Measurements from ENCODE around the gene PTCD1. TPM values are rescaled to one million over a fixed set of nuclear protein-coding genes. Genes with fewer than 3 reads are reported as not detected.

PTCD1 gene
- total RNA-seq, 8 experiments from 2014 or later, result 4.9 to 18.9 (median 7.1) TPM

DNA sequence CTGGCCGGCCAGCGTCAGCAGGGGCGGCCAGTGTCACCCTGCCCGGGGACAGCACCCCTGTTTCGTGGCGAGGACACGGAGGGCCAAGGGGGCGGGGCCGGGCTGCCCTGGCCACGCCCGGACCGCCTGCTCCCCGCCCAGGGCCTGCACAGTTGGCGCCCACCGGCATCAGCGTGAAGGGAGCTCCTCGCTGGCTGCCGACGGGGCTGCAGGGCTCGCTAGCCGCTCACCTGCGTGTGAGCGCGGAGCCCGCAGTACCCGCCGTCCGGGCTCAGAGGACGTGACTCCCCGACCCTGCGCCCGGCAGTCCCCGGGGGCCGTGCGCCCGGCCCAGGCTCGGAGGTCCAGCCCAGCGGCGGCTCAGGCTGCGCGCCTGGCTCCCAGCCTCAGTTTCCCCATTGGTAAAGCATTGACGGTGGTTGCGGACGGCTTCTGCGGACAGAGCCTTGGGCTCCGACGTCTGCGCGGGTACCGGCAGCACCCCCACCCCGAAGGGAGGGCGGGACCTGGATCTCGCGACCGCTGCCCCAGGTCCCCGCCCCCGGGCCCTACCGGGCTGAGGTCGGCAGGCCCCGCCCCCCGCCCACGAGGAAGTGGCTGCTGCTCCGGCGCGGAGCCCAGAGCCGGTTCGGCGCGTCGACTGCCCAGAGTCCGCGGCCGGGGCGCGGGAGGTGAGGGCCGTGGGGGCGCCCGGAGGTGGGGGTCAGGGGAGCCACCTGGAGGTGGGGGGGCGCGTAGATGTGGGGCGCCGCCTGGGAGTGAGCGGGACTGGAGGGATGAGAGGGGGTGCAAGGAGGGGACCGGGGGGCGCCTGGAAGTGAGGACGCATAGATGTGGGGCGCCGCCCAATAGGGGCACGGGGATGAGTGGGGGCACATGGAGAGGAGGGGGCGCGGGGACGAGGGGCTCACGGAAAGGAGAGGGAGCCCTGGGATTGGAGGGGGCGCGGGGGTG is 64.2 kb downstream of the PTCD1 start, which contains the start of gene ARPC1B:
TSS of gene ARPC1B (plus strand) at position 620 of the 954 bp plus-strand sequence. CDS start 10,985 bp downstream, outside the sequence.
- peak; percentile 24 to 62 (median 51) for ATAC-seq (replicated peaks in 6 of 8)
- in situ Hi-C loops (cut with MboI; ENCODE audit: low pct_unique_long_range_greater_than_20kb in 2 of 9, low sequenced_read_pairs in 9 of 9, unreplicated experiment in 9 of 9), result no loop called here
- H3K27ac ChIP-seq, result no peak within 1 kb of the TSS
- H3K4me1 ChIP-seq (replicated peaks in 1 of 2), result no peaks in the 10 kb centered on the region
- peak within 1 kb of the TSS; percentile 41 to 73 (median 47) for H3K4me3 ChIP-seq
- 12 to 15% methylated on average over 3 to 9 of the region's 95 CpGs; no CpG with 5 or more reads in 8 of the 10 experiments for whole genome bisulfite sequencing, 10 experiments

DNA sequence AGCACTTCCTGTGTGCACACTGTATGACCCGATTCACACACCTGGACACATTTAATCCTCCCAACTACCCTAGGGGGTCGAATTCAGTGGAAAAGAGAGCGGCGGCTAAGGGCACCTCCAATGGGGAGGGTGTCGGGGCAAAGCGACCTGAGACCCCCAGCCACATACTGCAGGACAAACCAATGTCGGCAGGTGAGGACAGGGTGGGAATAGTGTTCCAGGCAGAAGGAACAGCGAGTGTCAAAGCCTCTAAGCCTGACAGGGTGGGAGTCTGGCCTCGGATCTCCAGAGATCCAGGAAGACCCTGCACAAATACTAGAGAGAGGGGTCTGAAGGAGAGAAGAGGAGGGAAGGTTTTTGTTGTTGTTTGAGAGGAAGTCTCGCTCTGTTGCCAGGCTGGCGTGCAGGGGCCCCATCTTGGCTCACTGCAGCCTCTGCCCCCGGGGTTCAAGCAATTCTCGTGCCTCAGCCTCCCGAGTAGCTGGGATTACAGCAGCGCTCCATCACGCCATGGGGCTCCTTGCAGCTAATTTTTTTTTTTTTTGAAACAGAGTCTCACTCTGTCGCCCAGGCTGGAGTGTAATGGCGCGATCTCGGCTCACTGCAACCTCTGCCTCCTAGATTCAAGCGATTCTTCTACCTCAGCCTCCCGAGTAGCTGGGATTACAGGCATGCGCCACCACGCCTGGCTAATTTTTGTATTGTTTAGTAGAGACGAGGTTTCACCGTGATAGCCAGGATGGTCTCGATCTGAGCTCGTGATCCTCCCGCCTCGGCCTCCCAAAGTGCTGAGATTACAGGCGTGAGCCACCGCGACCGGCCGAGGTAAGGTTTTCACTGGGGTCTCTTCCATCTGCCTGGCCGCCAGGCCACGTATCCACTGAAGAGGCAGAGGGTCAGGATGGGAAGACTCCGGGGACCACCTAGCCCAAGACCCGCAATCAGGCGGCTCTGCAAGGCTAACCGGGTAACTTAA is 65.2 kb downstream of the PTCD1 start:
- in situ Hi-C loops (cut with MboI; ENCODE audit: low pct_unique_long_range_greater_than_20kb in 2 of 9, low sequenced_read_pairs in 9 of 9, unreplicated experiment in 9 of 9), result no loop called here
- 83 to 100% (median 90%) methylated on average over 1 to 9 of the region's 41 CpGs; no CpG with 5 or more reads in 3 of the 10 experiments for WGBS, 10 experiments
- Histone ChIP-seq H3K27ac (no peak overlapping the region), H3K4me1 (replicated peaks in 1 of 2) (no peaks in the 10 kb centered on the region), H3K4me3 (peak overlapping the region in 2 of 5 donors; percentile 43 to 64)
- ATAC-seq (replicated peaks in 6 of 8), result no peak

DNA sequence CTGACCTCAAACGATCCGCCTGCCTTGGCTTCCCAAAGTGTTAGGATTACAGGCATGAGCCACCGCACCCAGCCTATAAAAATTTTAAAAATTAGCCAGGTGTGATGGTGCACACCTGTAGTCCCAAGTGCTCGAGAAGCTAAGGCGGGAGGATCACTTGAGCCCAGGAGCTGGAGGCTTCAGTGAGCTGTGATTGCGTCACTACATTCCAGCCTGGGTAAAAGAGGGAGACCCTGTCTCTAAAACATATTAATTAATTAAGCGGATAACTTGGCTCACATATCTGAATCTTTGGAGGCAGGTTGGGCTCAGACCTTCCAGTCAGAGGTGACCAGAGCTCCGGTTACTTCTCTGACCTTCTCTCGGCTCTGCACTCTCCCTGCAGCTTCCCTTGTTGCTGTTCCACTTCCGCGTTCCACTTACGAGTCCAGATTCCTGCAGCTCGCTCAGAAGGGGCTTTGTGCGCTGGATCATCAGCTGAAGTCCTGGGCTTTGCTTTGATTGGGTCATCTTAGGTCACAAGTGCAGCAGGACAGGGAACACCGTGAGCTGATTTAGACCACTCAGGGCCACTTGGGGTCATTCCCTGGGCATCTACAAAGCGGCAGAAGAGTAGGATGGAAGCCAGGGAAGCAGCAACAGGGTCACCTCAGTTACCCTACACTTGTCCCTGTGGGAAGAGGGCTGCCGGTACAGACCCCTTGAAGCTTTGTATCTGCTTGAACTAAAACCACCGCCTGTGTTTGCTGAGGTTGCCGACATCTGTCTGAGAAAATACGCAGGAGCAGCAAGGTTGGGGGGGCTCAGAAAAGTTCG is 66.1 kb downstream of the PTCD1 start:
- H3K4me3 ChIP-seq, result no peak overlapping the region

DNA sequence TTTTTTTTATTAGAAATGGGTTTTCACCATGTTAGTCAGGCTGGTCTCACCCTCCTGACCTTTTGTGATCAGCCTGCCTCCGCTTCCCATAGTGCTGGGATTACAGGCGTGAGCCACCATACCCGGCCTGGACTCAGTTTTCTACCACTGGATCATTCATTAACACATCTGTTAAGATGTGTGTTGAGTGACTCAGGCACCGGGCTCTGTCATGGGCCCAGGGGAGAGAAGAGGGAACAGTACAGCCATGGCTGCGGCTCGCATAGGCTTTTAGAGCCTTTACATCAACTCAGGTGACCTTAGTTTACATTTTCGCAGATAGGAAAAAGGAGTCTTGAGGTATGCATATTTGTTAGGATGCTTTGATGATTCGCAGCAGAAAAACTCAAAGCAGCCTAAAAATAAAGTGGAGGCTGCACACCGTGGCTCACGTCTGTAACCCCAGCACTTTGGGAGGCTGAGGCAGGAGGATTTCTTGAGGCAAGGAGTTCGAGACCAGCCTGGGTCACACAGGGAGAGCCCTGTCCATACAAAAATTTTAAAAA is 67.2 kb downstream of the PTCD1 start:
- no peak for ATAC-seq (replicated peaks in 6 of 8)
- WGBS, 10 experiments, result 90 to 100% (median 100%) methylated on average over 1 to 7 of the region's 11 CpGs; no CpG with 5 or more reads in 4 of the 10 experiments
- Histone ChIP-seq H3K4me3 (no peak overlapping the region), H3K27ac (no peak overlapping the region), H3K4me1 (replicated peaks in 1 of 2) (no peaks in the 10 kb centered on the region)
- in situ Hi-C loops (cut with MboI; ENCODE audit: low pct_unique_long_range_greater_than_20kb in 2 of 9, low sequenced_read_pairs in 9 of 9, unreplicated experiment in 9 of 9), result no loop called here

More for the DNA sequence above, 66.1 kb downstream of the PTCD1 start:
- WGBS, 10 experiments, result 0 to 100% (median 60%) methylated on average over 1 to 9 of the region's 21 CpGs; no CpG with 5 or more reads in 2 of the 10 experiments
- Histone ChIP-seq H3K27ac (no peak overlapping the region), H3K4me1 (replicated peaks in 1 of 2) (no peaks in the 10 kb centered on the region)
- in situ Hi-C loops (cut with MboI; ENCODE audit: low pct_unique_long_range_greater_than_20kb in 2 of 9, low sequenced_read_pairs in 9 of 9, unreplicated experiment in 9 of 9), result no loop called here
- ATAC-seq (replicated peaks in 6 of 8), result peak in 1 of 8 experiments; percentile 1

DNA sequence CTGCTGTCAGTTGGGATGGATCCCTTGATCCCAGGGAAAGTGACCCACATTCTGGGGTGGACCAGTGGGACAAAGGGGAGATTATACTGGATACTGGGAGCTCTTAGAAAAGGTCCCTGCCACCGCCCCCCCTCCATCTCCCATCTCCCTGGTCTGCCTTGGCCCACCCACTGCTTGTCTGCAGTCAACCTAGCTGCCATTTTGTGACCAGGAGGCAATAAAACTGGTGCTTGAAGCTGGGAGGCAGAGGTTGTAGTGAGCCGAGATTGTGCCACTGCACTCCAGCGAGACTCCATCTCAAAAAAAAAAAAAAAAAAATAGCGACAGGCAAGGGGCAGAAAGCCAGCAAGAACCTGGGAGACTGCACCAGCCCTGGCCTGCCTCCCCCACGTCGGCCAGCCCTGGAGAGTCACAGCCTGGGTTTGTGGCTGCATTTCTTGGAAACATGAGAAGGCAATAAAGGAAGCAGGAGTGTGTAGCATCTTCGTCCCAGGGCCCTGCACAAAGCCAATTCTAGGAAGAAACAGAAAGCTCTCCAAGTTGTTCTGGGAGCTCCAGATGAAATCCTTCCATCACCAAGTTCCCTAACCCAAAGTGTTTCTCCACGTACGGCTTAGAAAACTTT is 68.7 kb downstream of the PTCD1 start:
- WGBS, 10 experiments, result 43 to 100% (median 72%) methylated on average over 1 to 7 of the region's 9 CpGs; no CpG with 5 or more reads in 1 of the 10 experiments
- Histone ChIP-seq H3K4me1 (replicated peaks in 1 of 2) (no peaks in the 10 kb centered on the region), H3K27ac (no peak overlapping the region), H3K4me3 (no peak overlapping the region)
- in situ Hi-C loops (cut with MboI; ENCODE audit: low pct_unique_long_range_greater_than_20kb in 2 of 9, low sequenced_read_pairs in 9 of 9, unreplicated experiment in 9 of 9), result no loop called here
- no peak for ATAC-seq (replicated peaks in 6 of 8)

DNA sequence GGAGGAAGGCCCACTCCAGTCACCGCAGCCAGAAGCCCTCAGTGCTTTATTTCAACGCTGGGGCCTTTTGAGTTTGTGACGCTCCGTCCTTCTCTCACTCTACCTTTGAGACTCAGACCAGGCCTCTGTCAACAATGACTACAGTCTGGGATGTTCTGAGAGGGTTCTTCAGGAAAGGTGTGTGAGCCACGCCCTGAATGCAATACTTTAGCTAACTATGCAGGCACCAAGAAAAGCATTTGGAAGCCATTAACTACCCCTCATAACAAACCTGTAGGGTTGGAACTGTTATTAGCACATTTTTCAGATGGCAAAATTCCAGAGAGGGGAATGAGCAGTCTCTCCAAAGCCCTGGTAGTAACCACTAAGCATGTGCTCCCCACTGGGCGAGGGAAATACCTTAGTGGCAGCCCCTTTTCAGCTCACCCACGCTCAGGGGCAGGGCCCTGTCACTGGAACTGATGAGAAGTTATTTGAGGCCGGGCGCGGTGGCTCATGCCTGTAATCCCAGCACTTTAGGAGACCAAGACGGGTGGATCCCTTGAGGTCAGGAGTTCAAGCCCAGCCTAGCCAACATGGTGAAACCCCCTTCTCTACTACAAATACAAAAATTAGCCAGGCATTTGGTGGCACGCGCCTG is 69.7 kb downstream of the PTCD1 start:
- Histone ChIP-seq H3K4me3 (no peak overlapping the region), H3K27ac (no peak overlapping the region), H3K4me1 (replicated peaks in 1 of 2) (no peaks in the 10 kb centered on the region)
- in situ Hi-C loops (cut with MboI; ENCODE audit: low pct_unique_long_range_greater_than_20kb in 2 of 9, low sequenced_read_pairs in 9 of 9, unreplicated experiment in 9 of 9), result no loop called here
- 71 to 100% (median 90%) methylated on average over 1 to 9 of the region's 13 CpGs; no CpG with 5 or more reads in 3 of the 10 experiments for WGBS, 10 experiments
- ATAC-seq (replicated peaks in 6 of 8), result no peak

Other genes with a start within 250 kb of the PTCD1 start
- under 1 TPM in 3 of 8 experiments, not detected in 5; 0.11 to 0.14 (median 0.14) TPM for gene KPNA7, start 230.7 kb downstream of the PTCD1 start, total RNA-seq
- under 1 TPM in 5 of 8 experiments, not detected in 3; 0.10 to 0.52 (median 0.14) TPM for gene MYH16, start 166.0 kb downstream of the PTCD1 start, total RNA-seq
- 100 to 1,000 TPM in 4 of 8 experiments, 10 to 100 TPM in 4; 82.9 to 171 (median 106) TPM for gene ARPC1A, start 112.9 kb downstream of the PTCD1 start, total RNA-seq
- gene ARPC1B, start 64.1 kb downstream of the PTCD1 start, total RNA-seq, result 100 to 1,000 TPM in 3 of 8 experiments, 10 to 100 TPM in 2, 1 to 10 TPM in 3; 2.6 to 396 (median 23.9) TPM
- gene PDAP1, start 30.2 kb downstream of the PTCD1 start, total RNA-seq, result 100 to 1,000 TPM in 5 of 8 experiments, 10 to 100 TPM in 3; 88.1 to 172 (median 103) TPM
- 100 to 1,000 TPM; 105 to 221 (median 146) TPM for gene BUD31, start 29.8 kb downstream of the PTCD1 start, total RNA-seq
- gene CPSF4, start 145 bp upstream of the PTCD1 start, total RNA-seq, result 10 to 100 TPM; 24.8 to 69.5 (median 41.8) TPM
- gene ATP5MF, start 27.4 kb upstream of the PTCD1 start, total RNA-seq, result 100 to 1,000 TPM; 488 to 967 (median 750) TPM
- 10 to 100 TPM in 7 of 8 experiments, 1 to 10 TPM in 1; 6.1 to 26.3 (median 16.4) TPM for gene ZNF789, start 34.1 kb upstream of the PTCD1 start, total RNA-seq
- 10 to 100 TPM; 17.0 to 34.9 (median 19.5) TPM for gene ZNF394, start 61.5 kb upstream of the PTCD1 start, total RNA-seq
- gene ZKSCAN5, start 65.9 kb upstream of the PTCD1 start, total RNA-seq, result 10 to 100 TPM in 7 of 8 experiments, 1 to 10 TPM in 1; 9.0 to 19.7 (median 17.1) TPM
- 10 to 100 TPM in 6 of 8 experiments, 1 to 10 TPM in 2; 6.6 to 18.6 (median 13.7) TPM for gene FAM200A, start 113.3 kb upstream of the PTCD1 start, total RNA-seq
- gene ZNF655, start 119.8 kb upstream of the PTCD1 start, total RNA-seq, result 100 to 1,000 TPM in 1 of 8 experiments, 10 to 100 TPM in 7; 38.8 to 124 (median 63.6) TPM
- 1 to 10 TPM in 5 of 8 experiments, under 1 TPM in 2, not detected in 1; 0.40 to 2.0 (median 1.7) TPM for gene TMEM225B, start 159.5 kb upstream of the PTCD1 start, total RNA-seq
- 10 to 100 TPM in 7 of 8 experiments, 1 to 10 TPM in 1; 8.2 to 22.4 (median 12.7) TPM for gene ZSCAN25, start 178.1 kb upstream of the PTCD1 start, total RNA-seq
- 10 to 100 TPM in 1 of 8 experiments, 1 to 10 TPM in 7; 2.4 to 20.2 (median 6.4) TPM for gene CYP3A5, start 241.2 kb upstream of the PTCD1 start, total RNA-seq

Data from motor neuron (in vitro differentiated cells).